Heart left ventricle (tissue), 16 donors: ENCODE data around the gene LNP1. TPM values are rescaled to one million over a fixed set of nuclear protein-coding genes. Genes with fewer than 3 reads are reported as not detected.

Source experiments
- ATAC-seq, 4 donors: fragments of 200-7000 bp; cut with Tn5 transposase; one replicate each; pipeline ENCODE4 v1.9.1; 2020 to 2022; ENCODE audit warnings: moderate library complexity in 4 of 4, mild to moderate bottlenecking in 3 of 4, moderate number of reproducible peaks in 1 of 4
- DNase-seq, 5 donors: peaks; one replicate each; pipeline ENCODE4 v3.0.0-alpha.2; 2020
- H3K27ac ChIP-seq, 12 donors: fragments of 200-600 bp; sonication (generic) in 4 of 12; one replicate each; pipeline versions ENCODE4 v1.5.0 to v1.8.0; 2016 to 2022; ENCODE audit warnings: mild to moderate bottlenecking in 2 of 12
- H3K27me3 ChIP-seq, 9 donors: fragments of 200-600 bp; sonication (generic) in 2 of 9; one replicate each; pipeline versions ENCODE4 v1.5.1 to v1.8.0; 2016 to 2022; ENCODE audit warnings: mild to moderate bottlenecking in 3 of 9
- H3K36me3 ChIP-seq, 9 donors: fragments of 200-600 bp; sonication (generic) in 2 of 9; one replicate each; pipeline versions ENCODE4 v1.5.0 to v1.8.0; 2018 to 2022; ENCODE audit warnings: mild to moderate bottlenecking in 2 of 9
- H3K4me1 ChIP-seq, 12 donors: fragments of 200-600 bp; sonication (generic) in 4 of 12; one replicate each; pipeline versions ENCODE4 v1.5.0 to v1.8.0; 2016 to 2022; ENCODE audit warnings: mild to moderate bottlenecking in 3 of 12
- H3K4me3 ChIP-seq, 12 donors: fragments of 200-600 bp; sonication (generic) in 4 of 12; one replicate each; pipeline versions ENCODE4 v1.5.0 to v1.8.0; 2017 to 2022; ENCODE audit warnings: mild to moderate bottlenecking in 9 of 12, moderate library complexity in 4 of 12
- H3K9me3 ChIP-seq, 12 donors: fragments of 200-600 bp; sonication (generic) in 4 of 12; one replicate each; pipeline versions ENCODE4 v1.5.0 to v1.8.0; 2016 to 2022; ENCODE audit warnings: mild to moderate bottlenecking in 1 of 12
- CTCF ChIP-seq, 12 donors: fragments of 200-600 bp; sonication (generic) in 4 of 12; IDR thresholded peaks; one replicate each; pipeline versions ENCODE4 v1.5.0 to v1.8.0; 2018 to 2022; ENCODE audit warnings: antibody characterized with exemption in 12 of 12, mild to moderate bottlenecking in 5 of 12
- POLR2A ChIP-seq, 2 donors: fragments of 450-650 bp; IDR thresholded peaks; one replicate each; pipeline ENCODE4 v1.6.1; 2017; ENCODE audit warnings: antibody characterized with exemption in 2 of 2, mild to moderate bottlenecking in 2 of 2, moderate library complexity in 2 of 2
- WGBS, 4 donors: extraction: QIAGEN DNeasy Blood & Tissue Kit in 2 of 4; methylation state at CpG; one replicate each; pipeline versions ENCODE4 v1.1.5 to v1.1.7; 2013 to 2018; 5-methylcytosine and 5-hydroxymethylcytosine counted together
- intact Hi-C, 10 donors: fragments of 100-400 bp; cut with DNase I; formaldehyde crosslinking; loops; one replicate each; pipeline versions ENCODE4 v1.11.1 to v1.14.2; 2022
- polyA plus RNA-seq, 2 donors: library from polyadenylated mRNA; stranded (reverse); fragments of 200-250 nt; gene quantifications; one replicate each; pipeline ENCODE4 v1.2.3, GENCODE V29; 2013
- total RNA-seq, 9 donors: library from RNA; depleted of rRNA in 2 of 9; stranded (reverse); fragments of >200 nt in 2 of 9; fragmentation: NEBNext Ultra II Directional in 3 of 9; extraction: Animal tissue kit (Norgen Biotek cat#: 25700) in 3 of 9; gene quantifications; one replicate each; pipeline versions ENCODE4 v1.1.0 to v1.2.4, GENCODE V29; 2016 to 2023
- donor health status: ischemic (EF 13 %, LVEDD 7.1; RV severe dilation, severe dysfunction).
- donor health status: healthy with polysubstance abuse.
- donor health status: DM: no; HTN: yes; CAD: no.
- donor health status: DM: no; HTN: no; CAD: no.
- donor health status: ischemic (EF 25% LVEDD 6.9; RV normal size, moderate dysfunction).
- donor health status: ischemic (EF 25% LVEDD 5.7; RV mildly dilated, moderate dysfunction).
- donor health status: healthy.
- donor health status: DM: yes; HTN: yes; CAD: no.
- donor health status: ischemic (EF 35%, LVEDD 5.7; RV mildly dilated, moderate dysfunction).
- donor health status: nonischemic (EF 11% LVEDD 7.7; RV severe dilation, severe dysfunction).
- donor health status: DM: yes; HTN: yes; CAD: no.
- donor health status: PGD.
- donor health status: ischemic (EF 29% LVEDD 5.4; RV normal size, mild dysfunction).
- donor health status: nonischemic (EF 23%, LVEDD 6.1; RV moderate dilation, normal function).

Gene LNP1
- total and polyA plus RNA-seq, 11 donors, result 1.4 to 5.9 (median 3.5) TPM

GRCh38 chr3:100370756-100371155 lies 30.6 kb upstream of the LNP1 start:
- intact Hi-C loops, result no loop called here
- no peak overlapping the region for H3K4me3 ChIP-seq
- no peak overlapping the region for H3K27ac ChIP-seq
- H3K36me3 ChIP-seq, result peaks cover 0 to 99% (median 91%) of the 10 kb centered on the region in 9 donors
- H3K9me3 ChIP-seq, result no peaks in the 10 kb centered on the region
- no peaks in the 10 kb centered on the region for H3K4me1 ChIP-seq
- H3K27me3 ChIP-seq, result no peaks in the 10 kb centered on the region
- TF ChIP-seq POLR2A (IDR thresholded peaks at IDR 0.05), result no peak
- no peak for TF ChIP-seq CTCF (IDR thresholded peaks at IDR 0.05)
- WGBS, 4 donors, result 75 to 84% (median 82%) methylated on average over 1 of the region's 1 CpG
- ATAC-seq (no peak), DNase-seq (no peak)

GRCh38 chr3:100374521-100374920 lies 26.8 kb upstream of the LNP1 start:
- H3K36me3 ChIP-seq, result peaks cover 0 to 100% (median 94%) of the 10 kb centered on the region in 9 donors

GRCh38 chr3:100376301-100376700 lies 25.0 kb upstream of the LNP1 start:
- Histone ChIP-seq H3K27me3 (no peaks in the 10 kb centered on the region), H3K4me3 (no peak overlapping the region), H3K4me1 (no peaks in the 10 kb centered on the region), H3K36me3 (peaks cover 0 to 100% (median 96%) of the 10 kb centered on the region in 9 donors), H3K9me3 (no peaks in the 10 kb centered on the region), H3K27ac (no peak overlapping the region)
- WGBS, 4 donors, result 95 to 97% (median 97%) methylated on average over 4 of the region's 4 CpGs
- TF ChIP-seq POLR2A (IDR thresholded peaks at IDR 0.05) (no peak), CTCF (IDR thresholded peaks at IDR 0.05) (no peak)
- DNase-seq (no peak), ATAC-seq (no peak)
- intact Hi-C loops, result no loop called here

More at GRCh38 chr3:100374521-100374920, 26.8 kb upstream of the LNP1 start:
- Histone ChIP-seq H3K27me3 (no peaks in the 10 kb centered on the region), H3K4me1 (no peaks in the 10 kb centered on the region), H3K9me3 (no peaks in the 10 kb centered on the region), H3K4me3 (no peak overlapping the region), H3K27ac (no peak overlapping the region)
- DNase-seq, result no peak
- no peak for ATAC-seq
- intact Hi-C loops, result no loop called here
- no peak for TF ChIP-seq POLR2A (IDR thresholded peaks at IDR 0.05)
- no peak for TF ChIP-seq CTCF (IDR thresholded peaks at IDR 0.05)

- Histone ChIP-seq H3K27ac (no peak overlapping the region), H3K4me1 (peaks cover 0 to 27% (median 7%) of the 10 kb centered on the region in 12 donors), H3K9me3 (peaks cover 0 to 16% (median 11%) of the 10 kb centered on the region in 12 donors), H3K27me3 (no peaks in the 10 kb centered on the region), H3K36me3 (peaks cover 0 to 75% (median 67%) of the 10 kb centered on the region in 9 donors), H3K4me3 (no peak overlapping the region)
- DNase-seq, result no peak
- TF ChIP-seq POLR2A (IDR thresholded peaks at IDR 0.05) (no peak), CTCF (IDR thresholded peaks at IDR 0.05) (no peak)
- WGBS, 4 donors, result 80 to 89% (median 88%) methylated on average over 8 of the region's 8 CpGs
- ATAC-seq, result no peak
- intact Hi-C loops, result loop anchor here in 1 of 10 donors (10.0 kb wide), 1 partner anchor 50 kb away; the partner anchor contains the start of gene NIT2
Measured at GRCh38 chr3:100384733-100385525, 16.4 kb upstream of the LNP1 start.
